AG09319 (cell line): ENCODE data around the gene KAT6B.

Experiments used
- DNase-seq: peaks from one replicate; pipeline ENCODE4 v3.0.0-alpha.2; 2010; ENCODE audit warnings: low read depth; ENCODE audit errors: extremely low read depth
- CTCF ChIP-seq: IDR thresholded peaks from 2 replicates; pipeline ENCODE4 v1.5.1; 2011; ENCODE audit warnings: low read depth, mild to moderate bottlenecking, inconsistent platforms, low read length, moderate library complexity

Gene KAT6B

DNA sequence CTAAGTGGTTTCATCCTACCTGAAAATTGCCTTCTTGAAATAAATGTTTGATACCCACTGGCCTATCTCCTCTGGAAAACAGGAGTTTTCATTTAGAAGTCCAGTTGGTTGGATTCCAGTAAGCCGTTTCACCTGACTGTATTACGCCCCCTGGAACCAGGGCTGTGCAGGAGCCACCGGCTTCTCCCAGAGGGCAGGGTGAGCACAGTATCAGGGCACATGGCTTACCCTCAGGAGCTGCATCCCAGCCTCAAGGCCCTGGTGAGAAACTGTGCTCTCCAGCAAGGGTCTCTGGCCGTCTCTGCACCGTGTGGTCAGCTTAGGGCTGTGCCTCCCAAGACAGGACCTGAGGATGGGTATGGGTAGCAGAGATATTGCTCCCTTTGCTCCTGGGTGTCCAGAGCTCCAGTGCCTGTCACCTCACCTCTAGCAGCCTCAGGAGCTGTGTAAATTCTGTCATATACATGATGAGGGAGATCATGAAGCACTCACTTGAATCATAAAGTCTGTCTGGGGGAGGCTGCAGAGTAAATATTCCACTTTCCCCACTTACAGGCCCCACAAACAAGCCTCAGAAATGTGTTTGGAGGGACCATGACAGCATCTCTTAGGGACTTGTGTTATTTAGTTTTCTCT, 175.4 kb downstream of the KAT6B start:
- no peak for TF ChIP-seq CTCF
- no peak for DNase-seq

DNA sequence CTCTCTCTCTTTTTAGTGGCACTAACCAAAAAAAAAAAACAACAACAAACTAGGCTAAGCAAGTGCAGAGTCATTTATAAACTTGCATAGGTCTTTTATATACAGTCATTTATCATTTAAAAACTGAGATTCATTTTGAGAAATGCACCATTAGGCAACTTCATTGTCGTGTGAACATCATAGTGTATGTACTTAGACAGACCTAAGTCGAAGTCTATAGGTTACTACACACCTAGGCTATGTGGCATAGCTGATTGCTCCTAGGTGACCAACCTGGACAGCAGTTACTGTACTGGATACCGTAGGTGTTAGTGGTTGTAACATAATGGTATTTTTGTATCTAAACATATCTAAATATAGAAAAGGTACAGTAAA, 175.9 kb downstream of the KAT6B start:
- no peak for TF ChIP-seq CTCF
- DNase-seq, result no peak

- TF ChIP-seq CTCF, result no peak
- DNase-seq, result no peak
These were observed 176.7 kb downstream of the KAT6B start for GRCh38 chr10:75002967-75003594.

DNA sequence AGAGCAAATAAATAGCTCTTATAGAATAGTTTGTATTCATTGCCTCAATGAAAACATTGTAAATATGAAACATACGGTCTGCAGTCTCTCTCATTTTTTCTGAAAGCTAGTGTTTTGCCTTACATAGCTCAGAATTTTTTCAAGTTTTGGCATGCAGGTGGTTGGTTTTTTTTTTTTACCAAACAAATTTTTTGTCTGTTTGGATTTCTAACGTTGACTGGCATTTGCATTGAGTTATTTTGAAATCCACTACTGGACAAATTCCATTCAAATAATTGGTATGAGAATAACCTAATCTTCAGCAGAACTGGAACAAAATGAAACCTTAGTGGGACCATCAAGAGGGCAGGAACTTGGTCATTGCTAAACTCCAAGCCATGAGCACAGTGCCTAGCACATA, 177.5 kb downstream of the KAT6B start:
- no peak for TF ChIP-seq CTCF
- peak; percentile 4 for DNase-seq

DNA sequence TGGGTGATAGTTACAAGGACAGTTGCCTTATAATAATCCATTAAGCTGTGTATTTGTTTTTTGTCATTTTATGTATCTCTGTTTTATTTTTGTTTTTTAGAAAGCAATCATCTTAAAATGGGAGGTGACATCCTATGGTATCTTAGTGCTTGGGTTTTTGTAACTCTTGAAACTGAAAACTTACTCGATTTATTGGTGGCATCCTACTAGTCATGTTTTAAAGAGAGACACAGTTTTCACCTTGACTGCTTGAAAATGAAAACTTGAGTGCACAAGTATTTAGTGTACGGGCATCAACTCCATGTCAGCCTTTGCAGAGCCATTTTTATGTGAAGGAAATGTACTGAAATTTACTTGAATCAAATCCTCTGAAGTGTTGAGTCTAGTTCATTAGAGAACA, 181.2 kb downstream of the KAT6B start:
- TF ChIP-seq CTCF, result no peak
- DNase-seq, result no peak

DNA sequence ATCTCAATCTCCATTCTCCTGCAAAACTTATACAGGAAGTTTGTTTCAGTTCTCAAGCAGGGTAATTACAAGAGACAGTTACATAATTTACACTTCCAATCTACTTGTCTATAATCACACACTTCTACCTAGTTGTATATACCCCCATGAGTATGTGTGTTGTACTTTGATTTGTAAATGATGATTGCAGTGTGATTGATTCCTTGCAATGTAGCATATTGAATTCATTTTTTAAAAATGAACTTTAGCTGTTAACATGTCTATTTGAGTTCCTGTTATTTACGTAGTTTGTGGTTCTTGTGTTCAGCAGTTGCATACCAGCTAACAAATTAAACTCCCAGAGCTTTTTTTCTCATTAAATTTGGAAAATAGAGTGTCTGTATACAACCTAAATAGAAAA, 182.6 kb downstream of the KAT6B start:
- TF ChIP-seq CTCF, result no peak
- DNase-seq, result no peak

- DNase-seq, result no peak
- no peak for TF ChIP-seq CTCF
These were observed 183.0 kb downstream of the KAT6B start for GRCh38 chr10:75009426-75009825.
